NCI-H510A treated with DMSO at 0.1 percent for 48 hours (cell line): ENCODE measurements around the gene IFT20.
"Not testable (repeated sequence)": the region's sequence is repeated elsewhere in the genome, so short reads cannot be mapped to it uniquely, and the experiment has no call there.

Experiments
- DNase-seq: peaks from one replicate; lab custom pipeline; 2025; lab: John Stamatoyannopoulos, UW

Gene IFT20

DNA sequence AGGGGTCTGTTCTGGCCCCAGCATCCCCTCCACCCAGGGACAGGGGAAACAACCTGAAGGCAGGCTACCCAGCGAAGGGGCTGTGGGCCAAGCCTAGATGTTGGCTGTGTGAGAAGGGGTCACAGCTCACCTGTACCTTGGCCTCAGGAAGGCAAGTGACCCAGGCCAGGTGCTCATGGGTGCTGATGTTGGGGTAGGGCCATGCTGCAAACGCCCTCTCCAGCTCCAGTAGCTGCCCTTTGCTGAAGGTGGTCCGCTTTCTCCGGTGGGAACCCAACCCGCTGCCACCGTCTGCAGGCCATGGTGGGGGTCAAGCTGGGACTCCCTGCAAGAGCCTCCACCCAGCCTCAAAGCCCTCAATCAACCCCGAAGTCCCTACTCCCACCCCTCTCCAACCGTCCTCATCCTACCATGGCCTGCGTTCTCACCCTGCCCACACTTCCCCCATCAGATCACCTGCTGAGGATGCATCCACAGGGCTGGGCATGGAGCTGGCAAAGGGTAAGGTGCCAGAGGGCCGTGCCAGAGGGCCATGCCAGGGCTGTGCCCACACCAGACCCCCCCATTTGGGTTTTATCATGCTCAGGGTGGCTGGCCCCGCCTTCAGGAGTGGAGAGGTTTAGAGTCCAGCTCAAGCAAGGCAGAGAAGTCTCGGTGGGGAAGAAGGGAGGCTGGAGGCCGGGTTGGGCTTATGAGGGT is 29.5 kb upstream of the IFT20 start, which contains the start of gene SEBOX:
TSS of gene SEBOX (minus strand) at position 535 of the 699 bp plus-strand sequence. CDS start at position 487, 48 bp downstream.
- no peak for DNase-seq

DNA sequence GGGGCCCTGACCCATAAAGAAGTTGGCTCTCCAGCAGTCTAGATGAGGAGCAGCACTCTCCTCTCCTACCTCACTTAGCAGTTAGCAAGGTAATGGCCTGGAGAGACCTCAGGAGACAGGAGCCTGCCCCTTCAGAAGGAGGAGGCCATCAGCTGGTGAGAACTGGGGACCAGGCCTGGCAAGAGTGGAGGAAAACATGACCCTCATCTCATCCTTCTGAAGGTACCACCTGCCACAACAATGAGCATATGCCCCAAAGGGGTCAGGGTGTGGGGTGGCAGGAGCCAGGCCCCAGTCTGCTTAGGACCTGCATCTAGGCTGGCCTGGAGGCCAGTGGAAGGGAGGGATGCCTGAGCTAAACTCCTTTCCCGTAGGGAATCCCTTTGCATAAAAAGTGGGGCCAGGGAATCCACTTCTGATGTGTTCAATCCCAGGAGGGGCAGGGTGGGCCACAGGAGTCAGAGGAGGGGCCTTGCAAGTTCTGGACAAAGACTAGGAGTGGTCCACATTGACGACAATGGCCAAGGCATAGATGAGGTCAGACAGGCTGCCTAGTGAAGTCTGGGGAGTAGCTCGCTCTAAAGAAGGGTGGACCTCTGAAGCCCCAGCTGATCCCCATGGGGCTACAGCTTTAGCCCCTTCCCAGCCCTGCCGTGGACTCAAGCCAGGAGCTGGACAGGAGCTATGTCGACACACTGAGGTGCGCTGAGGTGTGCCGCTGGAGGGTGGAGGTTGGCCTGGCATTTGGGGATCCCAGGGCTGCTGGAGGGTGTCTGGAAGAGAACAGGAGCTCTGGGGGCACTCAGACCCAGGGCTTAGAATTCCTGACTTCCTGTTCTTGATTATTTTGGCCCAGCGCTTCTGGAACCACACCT is 28.7 kb upstream of the IFT20 start:
- no peak for DNase-seq

DNA sequence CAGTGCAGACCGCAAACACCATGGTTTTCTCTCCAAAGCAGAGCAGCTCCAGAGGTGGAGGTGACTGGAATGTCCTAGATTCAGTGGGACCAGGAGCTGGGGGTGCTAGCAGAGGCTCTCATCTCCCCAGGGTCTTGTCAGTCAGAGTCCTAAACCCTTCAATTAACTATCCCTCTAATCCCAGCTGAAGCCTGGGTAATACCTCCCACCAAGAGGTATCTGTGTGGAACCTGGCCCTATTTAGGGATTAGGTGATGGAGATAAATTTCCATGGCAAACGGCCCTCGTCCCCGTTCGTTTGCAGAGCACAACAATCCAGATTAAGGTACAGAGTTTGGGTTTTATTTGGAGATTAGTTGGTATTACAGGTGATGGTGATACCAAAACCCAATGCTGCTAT is 27.9 kb upstream of the IFT20 start:
- no peak for DNase-seq

DNA sequence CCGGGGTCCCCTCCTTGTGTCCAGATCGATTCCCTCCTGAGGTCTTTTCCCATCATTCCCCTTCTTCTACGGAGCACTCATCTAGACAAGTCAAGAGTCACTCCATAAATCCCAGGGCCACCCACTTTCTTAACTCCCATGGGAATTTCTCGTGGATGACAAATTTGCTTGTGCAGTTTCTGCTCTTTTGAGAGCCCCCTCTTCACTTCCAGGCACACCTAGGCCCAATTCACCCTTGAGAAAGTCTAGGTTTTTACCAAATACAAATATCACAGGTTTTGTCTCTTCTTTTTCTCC is 22.6 kb upstream of the IFT20 start:
- no peak for DNase-seq

DNA sequence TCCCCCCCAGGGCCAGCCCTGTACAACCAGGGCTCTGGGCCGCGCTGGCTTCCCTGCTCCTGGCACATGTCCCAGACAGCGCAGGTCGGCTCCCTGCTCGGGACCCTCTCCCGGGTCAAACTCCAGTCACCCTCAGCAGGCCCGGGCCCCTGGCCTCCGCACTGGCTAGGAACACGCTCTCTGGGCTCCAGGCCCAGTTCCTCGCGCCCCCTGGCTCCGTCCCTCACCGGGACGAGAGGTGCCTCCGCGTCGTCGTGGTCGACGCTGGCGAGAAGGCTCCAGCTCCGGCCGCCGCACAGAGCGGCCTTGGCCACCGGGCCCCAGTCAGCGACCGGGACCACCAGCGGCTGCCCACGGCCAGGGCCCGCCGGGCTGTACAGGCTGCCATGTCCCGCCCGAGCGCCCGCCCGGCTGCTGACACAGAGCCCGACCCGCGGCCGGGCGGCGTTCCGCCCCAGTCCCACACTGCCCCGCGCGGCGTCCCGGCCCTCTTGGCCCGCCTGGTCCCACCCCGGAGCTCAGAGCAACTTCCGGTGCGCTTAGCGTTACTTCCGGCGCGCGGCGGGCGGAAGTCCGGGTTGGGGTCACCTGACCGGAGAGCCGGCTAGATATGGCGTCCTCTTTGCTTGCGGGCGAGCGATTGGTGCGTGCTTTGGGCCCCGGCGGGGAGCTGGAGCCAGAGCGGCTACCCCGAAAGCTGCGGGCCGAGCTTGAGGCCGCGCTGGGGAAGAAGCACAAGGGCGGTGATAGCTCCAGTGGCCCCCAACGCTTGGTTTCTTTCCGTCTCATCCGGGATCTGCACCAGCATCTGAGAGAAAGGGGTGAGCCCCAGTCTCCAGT is 22.0 kb upstream of the IFT20 start, which contains the start of gene POLDIP2:
TSS of gene POLDIP2 (minus strand) at position 467 of the 840 bp plus-strand sequence. CDS start at position 388, 79 bp downstream.
- peak; percentile 83 for DNase-seq

DNA sequence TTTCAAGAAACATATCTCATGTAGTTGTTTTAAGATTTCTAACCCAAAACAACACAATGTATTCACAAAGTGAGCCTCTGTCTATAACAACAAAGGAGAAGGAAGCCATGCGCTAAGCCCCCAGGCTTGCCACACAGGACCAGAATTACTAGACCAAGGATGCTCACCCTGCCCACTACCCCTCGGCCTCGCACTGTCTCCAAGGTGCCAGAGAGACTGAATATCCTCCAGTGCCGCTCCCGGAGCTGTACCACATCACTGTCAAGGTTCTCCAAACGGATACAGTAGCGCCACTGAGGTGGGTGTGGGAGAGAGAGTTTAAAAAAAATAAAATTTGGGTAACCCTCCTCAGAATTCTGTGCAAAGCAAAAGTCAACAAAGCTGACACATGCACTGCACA is 15.0 kb upstream of the IFT20 start:
- no peak for DNase-seq

DNA sequence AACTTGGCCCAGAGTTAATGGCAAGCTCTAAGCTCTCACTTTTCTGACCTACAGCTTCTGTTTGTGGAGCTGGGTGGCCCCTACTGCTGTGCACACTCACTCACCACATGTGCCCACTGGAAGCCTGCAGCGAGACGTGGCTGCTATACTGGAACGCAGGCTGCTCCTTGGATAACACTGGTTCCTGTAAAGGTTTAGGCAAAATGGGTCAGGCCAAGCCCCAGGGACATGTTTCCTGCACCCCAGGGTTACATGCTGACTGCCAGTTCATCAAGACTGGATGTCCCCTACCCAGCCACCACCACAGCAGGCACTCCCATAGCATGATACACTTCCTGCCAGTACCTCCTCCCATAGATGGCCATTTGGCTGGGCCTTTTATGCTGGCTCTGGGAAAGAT is 13.7 kb upstream of the IFT20 start:
- DNase-seq = no peak

DNA sequence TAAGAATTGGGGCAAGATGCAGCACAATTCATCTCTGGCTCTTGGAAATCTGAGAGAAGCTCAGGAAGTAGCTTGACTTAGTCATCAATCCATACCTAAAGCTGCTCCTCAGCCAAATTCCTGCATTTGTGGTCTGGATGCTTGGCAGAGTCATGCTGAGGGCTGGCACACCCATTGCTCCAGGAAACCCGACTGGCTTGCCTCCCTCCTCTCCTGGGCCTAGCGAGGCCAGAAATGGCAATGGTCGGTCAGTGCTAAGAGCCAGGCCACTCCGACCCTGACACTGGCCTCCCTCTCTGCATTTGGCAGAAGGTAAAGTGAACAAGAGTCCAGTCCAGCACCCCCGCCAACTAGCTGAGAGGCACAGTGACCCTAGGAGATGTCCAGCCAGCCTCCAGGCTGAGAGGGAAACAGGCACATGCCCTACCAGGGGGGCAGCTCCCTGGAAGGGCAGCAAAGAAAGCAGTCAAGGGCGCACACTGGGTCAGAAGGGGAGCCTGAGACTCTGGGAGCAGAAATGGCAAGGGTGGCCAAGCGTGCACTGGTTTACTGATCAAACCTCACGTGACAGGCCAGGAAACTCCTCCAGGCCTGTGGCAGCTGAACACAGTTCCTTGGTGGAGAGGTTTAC is 12.1 kb upstream of the IFT20 start:
- no peak for DNase-seq

DNA sequence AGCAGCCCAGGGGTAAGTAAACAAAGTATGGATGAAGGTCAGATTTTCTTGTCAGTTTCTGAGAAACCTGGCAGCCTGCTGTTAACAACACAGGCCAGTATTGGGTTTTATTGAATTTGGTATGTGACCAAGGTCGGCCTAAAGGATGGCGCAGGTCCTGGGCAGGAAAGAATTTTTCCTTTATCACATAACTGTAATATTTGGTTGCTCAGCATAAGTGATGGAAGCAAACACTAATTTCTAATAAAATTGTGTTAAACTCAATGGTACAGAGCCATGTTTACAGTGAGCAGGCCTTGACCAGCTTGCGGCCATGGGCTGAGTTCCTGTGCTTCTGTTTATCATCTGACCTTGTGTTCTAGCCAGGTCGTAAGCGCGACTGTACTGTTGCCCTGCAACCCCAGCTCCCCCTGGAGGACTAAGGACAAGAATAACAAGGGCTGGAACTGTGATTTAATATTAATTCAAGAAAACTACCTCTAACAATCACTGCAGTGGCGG is 11.5 kb upstream of the IFT20 start:
- no peak for DNase-seq

DNA sequence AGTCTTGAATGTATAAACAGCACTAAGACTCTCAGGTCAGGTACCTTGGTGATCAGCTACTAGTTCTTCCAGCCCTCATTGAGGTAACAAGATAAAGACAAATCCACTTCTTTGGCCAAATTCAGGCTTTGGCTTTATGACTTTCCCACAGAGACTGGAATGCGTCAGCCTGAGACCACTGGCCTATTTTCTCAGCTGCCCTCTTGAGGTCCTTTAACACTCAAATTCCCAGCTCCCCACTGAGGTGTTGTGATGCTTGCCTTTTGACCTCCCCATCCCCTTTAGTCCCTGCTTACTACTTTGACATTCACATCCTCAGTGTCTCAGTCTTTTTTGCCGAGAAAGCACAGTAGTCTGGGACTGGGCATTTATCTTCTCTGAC is 10.9 kb upstream of the IFT20 start:
- DNase-seq = no peak

DNA sequence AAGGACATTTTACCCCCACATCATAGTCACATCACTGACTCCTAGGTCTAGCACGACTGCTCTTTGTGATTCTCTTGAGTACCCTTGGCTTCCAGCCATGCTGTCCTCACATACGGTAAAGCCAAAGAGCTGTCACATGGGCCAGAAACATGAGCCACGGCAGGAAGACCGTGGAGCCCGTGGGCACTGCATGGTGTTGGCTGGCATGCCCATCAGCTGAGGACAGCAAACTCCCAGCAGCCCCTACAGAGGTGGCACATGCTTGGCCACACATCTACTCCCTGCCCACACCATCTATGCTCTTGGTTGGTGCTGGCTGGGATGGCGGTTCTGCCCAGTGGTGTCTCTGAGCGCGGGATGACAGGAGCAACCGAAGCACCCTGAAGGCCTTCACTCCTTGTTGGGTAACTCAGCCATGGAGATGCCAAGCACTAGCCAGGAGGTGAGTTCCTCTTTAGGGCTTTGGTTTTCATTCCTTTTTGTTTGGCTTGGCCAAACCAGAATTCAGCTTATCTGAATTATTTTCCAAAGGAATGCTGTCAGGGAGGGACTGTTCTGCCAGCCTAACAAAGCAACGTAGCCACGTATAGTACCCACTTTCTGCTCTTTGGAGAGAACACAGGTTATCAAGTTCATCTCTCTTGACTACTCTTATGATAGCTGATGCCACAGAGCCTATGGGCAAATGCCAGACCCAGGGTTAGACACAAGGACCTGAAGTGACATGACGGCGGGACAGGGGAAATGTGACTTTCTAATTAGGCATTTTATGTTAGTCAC is 10.3 kb upstream of the IFT20 start:
- DNase-seq = no peak

DNA sequence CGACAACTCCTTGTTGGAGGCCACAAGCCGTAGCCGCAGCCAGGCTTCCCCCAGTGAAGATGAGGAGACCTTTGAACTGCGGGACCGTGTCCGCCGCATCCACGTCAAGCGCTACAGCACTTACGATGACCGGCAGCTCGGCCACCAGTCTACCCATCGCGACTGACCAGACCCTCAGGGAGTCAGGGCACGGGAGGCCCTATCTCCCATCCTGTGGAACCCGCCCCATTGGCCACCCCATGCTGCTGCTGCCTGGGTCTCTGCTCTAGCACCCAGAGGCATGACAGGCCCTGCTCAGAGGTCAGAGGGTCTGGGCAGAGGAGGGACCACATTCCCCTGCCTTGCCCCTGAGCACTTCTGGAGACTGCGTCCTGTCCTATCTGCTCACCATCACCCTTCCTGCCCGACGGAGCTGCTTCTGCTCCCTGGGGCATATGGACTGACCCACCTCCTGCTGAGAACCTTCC is 9.2 kb upstream of the IFT20 start:
- no peak for DNase-seq

DNA sequence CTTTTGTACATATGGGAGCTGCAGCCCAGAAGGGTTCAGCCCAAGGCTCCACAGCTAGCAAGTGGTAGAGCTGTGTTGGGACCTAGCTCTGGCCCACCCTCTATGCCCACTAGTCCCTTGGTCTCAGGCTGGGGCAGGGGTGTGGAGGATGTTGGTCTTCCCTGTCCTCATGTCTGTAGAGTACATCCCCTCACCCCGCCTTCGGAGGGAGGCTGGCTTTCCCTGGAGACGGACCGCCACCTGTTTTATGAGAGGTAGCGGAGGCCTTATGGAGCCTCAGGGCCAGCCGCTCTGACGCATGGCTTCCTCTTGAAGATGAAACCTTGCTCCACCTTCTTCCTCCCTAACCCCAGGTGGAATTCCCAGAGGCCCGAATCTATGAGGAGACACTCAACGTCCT is 8.7 kb upstream of the IFT20 start:
- no peak for DNase-seq

DNA sequence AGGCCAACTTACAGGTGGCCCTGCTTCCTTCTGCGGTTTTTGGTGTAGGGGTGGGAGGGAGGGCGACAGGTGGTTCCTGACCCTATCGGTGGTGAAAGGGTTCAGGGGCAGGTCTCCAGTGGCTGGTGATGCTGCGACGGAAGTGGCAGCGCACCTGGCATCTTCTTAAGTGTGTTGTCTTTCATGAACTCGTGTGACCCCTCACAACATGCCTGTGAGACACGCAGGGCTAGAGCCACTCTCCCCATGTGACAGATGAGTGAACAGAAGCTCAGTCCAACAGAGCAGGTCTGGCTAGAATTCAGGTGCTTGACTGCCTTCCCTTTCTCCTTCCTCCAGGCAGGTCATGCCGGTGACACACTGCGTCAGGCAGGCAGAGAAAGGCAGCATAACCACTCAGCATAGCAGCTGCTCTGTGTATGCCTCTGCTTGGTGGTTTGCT is 8.2 kb upstream of the IFT20 start:
- DNase-seq = peak; percentile 59

DNA sequence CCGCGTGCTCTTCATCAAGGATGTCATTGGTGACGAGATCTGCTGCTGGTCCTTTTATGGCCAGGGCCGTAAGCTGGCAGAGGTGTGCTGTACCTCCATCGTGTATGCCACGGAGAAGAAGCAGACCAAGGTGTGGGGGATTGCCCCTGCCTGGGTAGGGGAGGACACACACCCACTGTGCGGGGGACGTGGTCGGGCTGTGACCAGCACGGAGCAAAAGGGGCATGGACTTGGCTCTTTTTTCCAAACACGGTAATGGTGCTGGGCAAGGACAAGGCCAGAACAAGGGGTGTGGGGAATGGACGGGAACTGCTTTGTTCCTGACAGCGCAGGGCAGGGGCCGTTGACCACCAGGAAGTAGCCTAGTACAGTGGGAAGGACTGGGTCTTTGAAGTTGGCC is 7.0 kb upstream of the IFT20 start:
- DNase-seq = no peak

DNA sequence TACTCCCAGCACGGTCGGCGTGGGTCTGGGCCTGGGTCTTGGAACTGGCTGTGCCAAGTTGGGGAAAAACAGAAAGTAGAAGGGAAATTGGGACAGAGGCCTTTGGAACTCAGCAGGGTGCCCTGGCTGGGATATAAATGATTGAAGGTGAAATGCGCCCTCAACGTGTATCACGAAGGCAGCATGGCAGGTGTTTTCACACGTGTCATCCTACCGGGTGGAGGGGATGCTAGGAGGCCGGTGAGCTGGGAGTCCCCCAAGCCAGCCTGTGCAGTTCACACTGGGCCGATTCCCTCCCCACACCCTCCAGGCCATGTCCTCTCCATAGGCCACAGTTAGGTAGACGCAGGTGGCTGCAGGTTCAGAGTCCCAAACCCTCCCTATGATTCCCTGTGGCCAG is 6.2 kb upstream of the IFT20 start:
- DNase-seq = no peak

DNA sequence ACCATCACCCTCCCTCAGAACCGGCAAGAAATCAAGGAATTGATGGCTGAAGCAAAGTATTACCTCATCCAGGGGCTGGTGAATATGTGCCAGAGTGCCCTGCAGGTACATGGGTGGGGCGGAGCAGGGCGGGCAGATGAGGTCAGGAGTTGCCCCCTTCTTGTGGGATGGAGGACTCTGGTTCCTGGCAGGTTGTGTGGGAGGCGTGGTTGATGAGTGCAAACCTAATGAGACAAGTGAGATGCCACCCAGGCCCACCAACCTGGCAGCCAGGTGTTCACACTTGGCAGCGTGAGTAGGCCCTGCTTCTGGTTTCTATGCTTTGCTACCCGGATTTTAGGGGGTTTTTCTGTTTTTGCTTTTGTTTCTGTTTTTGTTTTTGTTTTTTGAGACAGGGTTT is 5.1 kb upstream of the IFT20 start:
- no peak for DNase-seq

DNA sequence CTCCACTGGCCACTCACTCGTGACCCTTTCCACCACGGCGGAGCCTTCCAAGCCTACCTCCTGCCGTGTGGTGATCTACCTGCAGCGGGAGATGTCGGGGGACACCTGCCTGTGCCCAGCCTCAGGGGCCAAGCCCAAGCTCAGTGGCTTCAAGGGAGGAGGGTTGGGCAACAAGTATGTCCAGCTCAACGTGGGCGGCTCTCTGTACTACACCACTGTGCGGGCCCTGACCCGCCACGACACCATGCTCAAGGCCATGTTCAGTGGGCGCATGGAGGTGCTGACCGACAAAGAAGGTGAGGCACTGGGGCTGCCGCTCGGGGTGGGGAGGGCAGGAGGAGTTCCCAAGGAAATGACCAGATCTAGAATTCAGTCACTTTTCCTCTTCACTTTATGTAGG is 4.2 kb upstream of the IFT20 start:
- no peak for DNase-seq

DNA sequence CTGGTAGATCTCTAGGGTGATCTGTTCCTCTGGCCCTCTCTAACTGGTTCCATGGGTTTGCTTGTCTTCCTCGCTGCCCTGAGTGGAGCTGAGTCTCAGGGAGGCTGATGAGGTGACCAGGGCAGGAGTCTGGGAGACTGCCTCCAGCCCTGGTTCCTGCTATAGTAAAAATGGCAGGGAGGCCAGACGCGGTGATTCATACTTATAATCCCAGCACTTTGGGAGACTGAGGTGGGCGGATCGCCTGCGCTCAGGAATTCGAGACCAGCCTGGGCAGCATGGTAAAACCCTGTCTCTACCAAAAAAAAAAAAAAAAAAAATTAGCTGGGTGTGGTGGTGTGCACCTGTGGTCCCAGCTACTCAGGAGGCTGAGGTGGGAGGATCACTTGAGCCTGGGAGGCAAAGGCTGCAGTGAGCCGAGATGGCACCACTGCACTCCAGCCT is 3.5 kb upstream of the IFT20 start:
- DNase-seq = not testable (repeated sequence)

DNA sequence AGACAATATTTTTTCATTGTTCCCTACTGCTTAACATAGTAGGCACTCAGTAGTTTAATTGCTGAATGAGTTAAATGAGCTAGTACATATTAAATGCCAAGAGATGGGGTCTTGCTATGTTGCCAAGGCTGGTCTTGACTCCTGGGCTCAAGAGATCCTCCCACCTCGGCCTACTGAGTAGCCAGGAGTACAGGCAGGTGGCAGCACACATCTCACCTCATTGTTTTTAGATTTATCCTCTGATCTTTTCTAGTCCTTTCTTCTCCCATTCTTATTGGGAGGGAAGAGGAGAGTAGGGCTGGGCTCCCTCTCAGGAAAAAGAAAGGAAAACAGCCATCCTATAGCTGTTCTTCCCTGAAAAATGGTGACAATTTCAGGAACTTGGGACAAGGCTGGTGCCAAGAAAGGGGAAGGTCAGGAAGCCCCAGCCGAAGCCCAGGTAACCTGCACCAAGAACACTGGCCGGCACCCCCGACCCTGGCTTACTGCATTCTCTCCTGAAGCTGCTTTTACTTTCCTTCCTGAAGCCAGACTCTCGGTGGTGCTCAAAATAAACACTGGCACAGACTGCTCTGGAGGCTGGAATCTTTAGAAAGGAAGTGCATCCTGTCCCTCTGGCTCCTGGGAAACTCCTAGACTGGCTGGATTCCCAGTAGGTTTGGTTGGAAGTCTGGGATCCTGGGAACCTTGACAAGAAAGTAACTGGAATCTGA is 2.9 kb upstream of the IFT20 start:
- no peak for DNase-seq
